HG03575 (cell line): ENCODE results near the gene XYLT2.

Source experiments
- ATAC-seq: cut with Tn5 transposase; IDR thresholded peaks from one replicate; pipeline ENCODE4 v1.9.1; 2021; ENCODE audit not compliant: unreplicated experiment, insufficient number of reproducible peaks, low FRiP score; ENCODE audit errors: extremely low read depth

XYLT2 gene

GRCh38 chr17:50359998-50360461, 14.1 kb downstream of the XYLT2 start:
- ATAC-seq, result no peak

DNA sequence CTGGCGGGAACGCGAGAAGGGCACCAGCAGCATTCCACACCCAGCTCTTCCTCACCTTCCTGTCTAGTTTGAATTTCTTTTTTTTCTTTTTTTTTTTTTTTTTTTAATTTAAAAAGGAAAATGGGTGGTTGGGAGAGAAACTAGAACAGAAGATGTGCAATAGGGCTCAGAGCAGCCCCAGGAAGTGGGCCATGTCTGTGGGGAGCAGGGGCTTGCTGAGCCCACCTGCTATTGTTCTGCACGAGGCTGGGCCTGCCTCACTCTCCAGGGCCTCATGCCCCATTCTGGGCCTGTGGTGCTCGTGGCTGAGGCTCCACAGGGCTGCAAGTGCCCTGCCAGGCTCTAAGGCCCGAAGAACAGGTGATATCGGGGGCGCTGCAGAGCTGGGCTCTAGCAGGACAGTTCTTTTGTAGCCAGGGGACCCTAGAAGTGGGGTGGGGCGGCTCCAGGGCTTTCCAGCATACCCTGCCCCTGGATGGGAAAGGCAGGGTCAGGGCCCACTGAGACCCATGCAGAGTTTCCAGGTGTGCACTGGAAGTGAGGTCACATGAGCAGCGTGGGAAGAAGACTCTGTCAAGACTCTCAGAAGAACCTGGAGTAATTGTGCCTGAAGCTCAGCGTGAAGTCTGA, 14.7 kb downstream of the XYLT2 start:
- ATAC-seq, result no peak

- no peak for ATAC-seq
These were observed 15.9 kb downstream of the XYLT2 start for GRCh38 chr17:50361561-50362480.

GRCh38 chr17:50362661-50363060, 16.7 kb downstream of the XYLT2 start:
- no peak for ATAC-seq

- ATAC-seq, result no peak
These were observed 17.5 kb downstream of the XYLT2 start for GRCh38 chr17:50363217-50364060.

- no peak for ATAC-seq
These were observed 18.1 kb downstream of the XYLT2 start for GRCh38 chr17:50364061-50364458.

- ATAC-seq, result no peak
These were observed 18.8 kb downstream of the XYLT2 start for GRCh38 chr17:50364715-50365114.

GRCh38 chr17:50365165-50365564, 19.2 kb downstream of the XYLT2 start:
- ATAC-seq, result no peak

DNA sequence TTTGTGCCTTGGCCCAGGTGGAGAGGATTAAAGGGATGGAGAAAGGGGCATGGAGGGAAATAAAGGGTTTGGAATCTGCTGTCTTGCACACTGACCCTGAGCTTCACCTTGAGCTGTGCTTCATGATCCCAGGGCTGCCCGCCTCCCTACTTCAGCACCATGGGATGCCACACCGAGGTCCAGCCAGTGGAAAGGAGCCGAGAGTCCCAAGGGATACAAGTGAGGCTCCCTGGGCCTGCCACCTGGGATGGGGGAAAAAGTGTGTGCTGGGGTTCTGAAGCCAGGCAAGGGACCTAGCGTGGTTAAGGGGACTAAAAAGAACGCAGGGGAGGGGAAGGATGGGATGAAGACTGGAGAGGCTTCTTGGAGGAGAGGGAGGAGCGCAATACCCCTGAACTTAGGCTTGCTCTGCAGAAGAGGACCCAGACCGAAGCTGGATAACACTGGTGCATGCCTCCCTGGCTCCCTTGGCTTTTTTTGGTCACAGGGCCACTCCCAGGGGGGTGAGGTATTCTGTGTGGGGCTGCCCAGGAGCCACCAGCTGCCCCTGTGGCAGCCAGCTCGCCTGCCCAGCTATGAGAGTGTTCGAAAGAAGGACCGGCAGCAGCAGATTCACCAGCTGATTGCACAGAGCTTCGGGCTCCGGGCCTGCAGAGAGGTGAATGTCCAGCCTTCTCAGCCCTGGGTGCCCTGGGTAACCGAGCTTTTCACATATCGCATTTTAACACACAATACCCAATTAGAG, 19.9 kb downstream of the XYLT2 start:
- ATAC-seq, result no peak

- no peak for ATAC-seq
These were observed 21.5 kb downstream of the XYLT2 start for GRCh38 chr17:50367401-50367800.

GRCh38 chr17:50370052-50370451, 24.1 kb downstream of the XYLT2 start:
- no peak for ATAC-seq

- no peak for ATAC-seq
These were observed 25.6 kb downstream of the XYLT2 start for GRCh38 chr17:50371526-50371925.

DNA sequence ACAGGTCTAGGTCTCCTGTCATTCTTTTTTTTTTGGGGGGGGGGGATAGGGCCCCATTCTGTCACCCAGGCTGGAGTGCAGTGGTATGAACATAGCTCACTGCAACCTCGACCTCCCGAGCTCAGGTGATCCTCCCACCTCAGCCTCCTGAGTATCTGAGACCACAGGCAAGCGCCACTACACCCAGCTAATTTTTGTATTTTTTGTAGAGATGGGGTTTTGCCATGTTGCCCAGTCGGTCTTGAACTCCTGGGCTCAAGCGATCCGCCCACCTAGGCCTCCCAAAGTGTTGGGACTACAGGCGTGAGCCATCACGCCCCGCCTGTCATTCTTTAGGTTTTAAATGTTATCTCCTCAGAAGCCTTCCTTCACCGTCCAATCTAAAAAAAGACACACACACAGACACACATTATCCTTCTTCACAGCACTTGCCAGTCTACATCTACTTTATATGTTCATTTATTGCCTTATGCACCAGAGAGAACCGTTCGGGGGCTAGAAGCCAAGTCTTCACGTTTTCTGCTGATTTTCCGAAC, 26.4 kb downstream of the XYLT2 start:
- ATAC-seq, result no peak

- ATAC-seq, result no peak
These were observed 27.0 kb downstream of the XYLT2 start, which contains the start of the genes EME1 and MRPL27 for GRCh38 chr17:50372758-50373556. Gene EME1, plus strand, starts transcription at chr17:50373229. Its CDS starts 1,980 bp downstream, at chr17:50375209. Gene MRPL27, minus strand, starts transcription at chr17:50373184. Its CDS starts 14 bp downstream, at chr17:50373170.

DNA sequence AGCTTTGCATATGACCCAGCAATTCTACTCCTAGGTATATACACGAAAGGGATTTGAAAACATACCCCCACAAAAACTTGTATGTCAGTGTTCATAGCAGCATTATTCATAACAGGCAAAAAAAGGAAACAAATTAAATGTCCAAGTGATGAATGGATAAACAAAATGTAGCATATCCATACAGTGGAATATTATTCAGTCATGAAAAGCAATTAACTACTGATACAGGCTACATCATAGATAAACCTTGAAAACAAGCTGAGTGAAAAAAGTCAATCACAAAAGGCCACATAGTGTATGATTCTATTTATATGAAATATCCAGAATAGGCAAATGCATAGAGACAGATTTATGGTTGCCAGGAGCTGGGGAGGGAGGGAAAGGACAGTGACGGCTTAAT, 27.8 kb downstream of the XYLT2 start:
- ATAC-seq, result no peak

DNA sequence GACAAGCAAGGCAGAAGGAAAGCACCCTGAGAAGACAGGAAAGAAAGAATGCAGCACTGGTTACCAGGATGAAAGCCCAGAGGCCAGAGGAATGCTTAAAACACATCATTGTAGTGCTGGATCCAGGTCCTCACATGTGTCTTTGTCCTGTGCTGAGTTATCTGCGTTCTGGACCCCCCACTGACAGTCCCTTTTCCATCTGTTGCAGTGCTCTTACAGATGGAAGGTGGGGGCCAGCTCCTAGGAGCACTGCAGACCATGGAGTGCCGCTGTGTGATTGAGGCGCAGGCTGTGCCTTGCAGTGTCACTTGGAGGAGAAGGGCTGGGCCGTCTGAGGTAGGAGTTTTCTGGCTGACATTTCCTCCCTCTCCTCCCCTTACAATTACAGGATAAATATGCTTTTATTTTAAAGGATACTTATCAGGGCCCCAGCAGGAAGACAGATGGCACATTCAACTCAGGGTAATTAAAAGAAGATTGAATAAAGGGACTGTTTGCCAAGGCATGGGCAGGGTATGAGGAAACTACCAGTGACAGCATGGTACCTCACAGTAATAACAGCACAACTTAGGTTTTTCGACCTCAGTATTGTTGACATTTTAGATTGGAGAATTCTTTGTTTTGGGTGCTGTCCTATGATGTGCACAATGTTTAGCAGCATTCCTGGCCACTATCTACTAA, 30.1 kb downstream of the XYLT2 start:
- ATAC-seq, result no peak
